ENCODE results near the gene ARHGEF10L. TPM values are rescaled to one million over a fixed set of nuclear protein-coding genes. Genes with fewer than 3 reads are reported as not detected.
A peak's percentile ranks its signal among the peaks of the same experiment; 100 is the strongest.

ARHGEF10L gene
- total RNA-seq, 2 donors from 2014 or later = 26.0 to 39.7 TPM

DNA sequence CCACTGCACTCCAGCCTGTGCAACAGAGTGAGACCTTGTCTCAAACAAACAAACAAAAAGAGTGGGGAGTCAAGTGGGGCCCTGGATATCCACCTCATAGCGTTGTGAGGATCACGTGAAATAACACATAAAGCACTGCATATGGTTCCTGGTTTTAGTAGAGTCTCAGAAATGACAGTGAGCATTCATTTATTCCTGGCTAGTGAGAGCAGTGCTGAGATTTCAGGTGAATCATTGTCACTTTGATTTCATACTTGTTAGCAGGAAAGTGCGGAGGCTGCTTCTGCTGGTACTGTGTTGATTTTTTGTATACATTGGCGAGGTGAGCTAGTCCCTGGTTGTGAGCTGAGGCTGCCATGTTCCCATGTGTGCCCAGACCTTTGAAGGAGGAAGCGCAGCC lies 22.9 kb downstream of the ARHGEF10L start:
- H3K27ac ChIP-seq = peak overlapping the region; percentile 80 to 87
- TF ChIP-seq POLR2A (IDR thresholded peaks at IDR 0.05) (no peak), POLR2AphosphoS5 (IDR thresholded peaks at IDR 0.05) (no peak)
- TF ChIP-seq, protein P1, sequence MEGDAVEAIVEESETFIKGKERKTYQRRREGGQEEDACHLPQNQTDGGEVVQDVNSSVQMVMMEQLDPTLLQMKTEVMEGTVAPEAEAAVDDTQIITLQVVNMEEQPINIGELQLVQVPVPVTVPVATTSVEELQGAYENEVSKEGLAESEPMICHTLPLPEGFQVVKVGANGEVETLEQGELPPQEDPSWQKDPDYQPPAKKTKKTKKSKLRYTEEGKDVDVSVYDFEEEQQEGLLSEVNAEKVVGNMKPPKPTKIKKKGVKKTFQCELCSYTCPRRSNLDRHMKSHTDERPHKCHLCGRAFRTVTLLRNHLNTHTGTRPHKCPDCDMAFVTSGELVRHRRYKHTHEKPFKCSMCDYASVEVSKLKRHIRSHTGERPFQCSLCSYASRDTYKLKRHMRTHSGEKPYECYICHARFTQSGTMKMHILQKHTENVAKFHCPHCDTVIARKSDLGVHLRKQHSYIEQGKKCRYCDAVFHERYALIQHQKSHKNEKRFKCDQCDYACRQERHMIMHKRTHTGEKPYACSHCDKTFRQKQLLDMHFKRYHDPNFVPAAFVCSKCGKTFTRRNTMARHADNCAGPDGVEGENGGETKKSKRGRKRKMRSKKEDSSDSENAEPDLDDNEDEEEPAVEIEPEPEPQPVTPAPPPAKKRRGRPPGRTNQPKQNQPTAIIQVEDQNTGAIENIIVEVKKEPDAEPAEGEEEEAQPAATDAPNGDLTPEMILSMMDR (IDR thresholded peaks at IDR 0.05) = no peak
- no peaks in the 10 kb centered on the region for H3K9me3 ChIP-seq
- no peak for DNase-seq (ENCODE audit: low spot score)
- 94% methylated on average over 5 of the region's 5 CpGs for WGBS
- H3K4me1 ChIP-seq (replicated peaks) = peaks cover 3% of the 10 kb centered on the region
- no peak overlapping the region for H3K4me3 ChIP-seq
- H3K27me3 ChIP-seq (replicated peaks; ENCODE audit: insufficient read depth) = no peaks in the 10 kb centered on the region
- no peaks in the 10 kb centered on the region for H3K36me3 ChIP-seq
- intact Hi-C loops (cut with DNase I) = no loop called here

DNA sequence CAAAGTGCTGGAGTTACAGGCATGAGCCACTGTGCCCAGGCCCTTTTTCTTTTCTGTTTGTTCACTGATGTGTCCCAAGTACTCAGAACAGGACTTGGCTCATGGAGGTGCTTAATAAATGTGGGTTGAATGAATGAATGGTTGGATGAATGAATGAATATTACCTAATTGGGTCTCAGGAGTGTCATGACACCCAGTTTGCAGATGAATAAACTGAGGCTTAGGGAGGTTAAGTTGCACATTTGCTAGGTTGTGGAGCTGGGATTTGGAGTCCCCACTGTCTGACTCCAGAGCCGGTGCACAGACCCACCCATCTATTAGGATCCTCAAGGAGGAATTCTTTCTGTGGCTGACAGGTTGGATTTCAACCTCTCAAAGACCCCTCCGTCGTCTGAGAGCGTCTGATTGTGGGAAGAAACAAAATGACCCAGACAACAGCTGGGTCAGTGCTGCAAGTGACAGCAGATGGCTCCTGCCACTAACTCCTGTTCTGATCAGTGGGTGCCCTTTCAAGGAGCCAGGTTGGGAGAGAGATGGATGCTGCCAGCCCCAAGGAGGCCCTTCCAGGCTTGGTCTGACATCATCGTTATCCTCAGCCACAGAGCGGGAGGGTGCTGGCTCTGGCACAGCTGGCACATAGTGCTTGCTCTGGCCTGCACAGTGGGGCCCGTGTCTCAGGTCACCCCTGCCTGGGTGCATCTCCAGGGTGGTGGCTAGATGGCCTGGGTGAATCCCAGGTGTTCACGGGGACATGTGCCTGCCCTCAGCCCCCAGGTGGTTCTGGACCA lies 24.2 kb downstream of the ARHGEF10L start:
- H3K36me3 ChIP-seq = no peaks in the 10 kb centered on the region
- 67% methylated on average over 8 of the region's 8 CpGs for WGBS
- H3K4me3 ChIP-seq = no peak overlapping the region
- no peak for DNase-seq (ENCODE audit: low spot score)
- no peak for TF ChIP-seq POLR2A (IDR thresholded peaks at IDR 0.05)
- no peak for TF ChIP-seq POLR2AphosphoS5 (IDR thresholded peaks at IDR 0.05)
- TF ChIP-seq, protein P1 (IDR thresholded peaks at IDR 0.05) = no peak
- no peaks in the 10 kb centered on the region for H3K9me3 ChIP-seq
- H3K4me1 ChIP-seq (replicated peaks) = peaks cover 3% of the 10 kb centered on the region
- peak overlapping the region; percentile 80 to 87 for H3K27ac ChIP-seq
- no peaks in the 10 kb centered on the region for H3K27me3 ChIP-seq (replicated peaks; ENCODE audit: insufficient read depth)
- intact Hi-C loops (cut with DNase I) = no loop called here

DNA sequence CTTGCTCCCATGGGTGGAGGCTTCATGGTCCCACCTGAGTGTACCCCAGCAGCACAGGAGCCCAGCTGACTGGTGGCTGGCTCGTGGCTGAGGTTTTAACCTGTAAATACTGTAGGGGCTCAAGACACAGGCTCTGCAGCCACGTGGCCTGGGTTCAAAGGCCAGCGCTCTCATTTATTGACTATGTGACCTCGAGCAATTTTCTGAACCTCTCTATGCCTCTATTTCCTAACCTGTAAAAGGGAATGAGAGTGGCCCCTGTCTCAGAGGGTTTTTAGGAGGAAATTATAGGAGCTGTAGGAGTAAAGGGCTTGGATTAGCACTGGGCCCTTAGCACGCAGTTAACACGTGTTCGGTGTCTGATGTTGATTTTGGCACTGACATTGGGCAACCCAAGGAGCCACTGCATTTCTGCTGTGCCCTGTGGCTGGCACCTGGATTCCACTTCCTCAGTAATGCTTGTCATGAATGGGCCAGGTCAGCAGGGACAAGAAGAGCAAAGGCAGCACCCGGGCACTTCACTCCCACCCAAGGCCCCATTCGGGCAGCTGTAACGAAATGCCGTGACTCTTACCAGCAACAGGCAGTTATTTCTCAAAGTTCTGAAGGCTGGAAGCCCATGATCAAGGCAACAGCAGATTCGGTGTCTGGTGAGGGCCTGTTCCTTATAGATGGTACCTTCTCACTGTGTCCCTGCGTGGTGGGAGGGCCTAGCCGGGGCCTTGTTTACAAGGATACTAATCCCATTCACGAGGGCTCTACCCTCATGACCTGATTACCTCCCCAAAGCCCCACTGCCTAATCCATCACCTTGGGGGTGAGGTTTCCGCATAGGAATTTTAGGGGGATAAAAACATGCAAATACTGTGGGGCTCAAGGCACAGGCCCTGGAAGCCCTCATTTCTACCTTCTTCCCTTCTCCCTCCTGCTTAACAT lies 25.2 kb downstream of the ARHGEF10L start:
- H3K27me3 ChIP-seq (replicated peaks; ENCODE audit: insufficient read depth) = no peaks in the 10 kb centered on the region
- H3K27ac ChIP-seq = peak overlapping the region; percentile 80 to 87
- no peak overlapping the region for H3K4me3 ChIP-seq
- peak; percentile 73 for DNase-seq (ENCODE audit: low spot score)
- WGBS = 49% methylated on average over 16 of the region's 16 CpGs
- intact Hi-C loops (cut with DNase I) = no loop called here
- H3K36me3 ChIP-seq = no peaks in the 10 kb centered on the region
- TF ChIP-seq POLR2AphosphoS5 (IDR thresholded peaks at IDR 0.05) (peak; percentile 71), POLR2A (IDR thresholded peaks at IDR 0.05) (no peak)
- TF ChIP-seq, protein P1 (IDR thresholded peaks at IDR 0.05) = no peak
- no peaks in the 10 kb centered on the region for H3K9me3 ChIP-seq
- peaks cover 8% of the 10 kb centered on the region for H3K4me1 ChIP-seq (replicated peaks)

DNA sequence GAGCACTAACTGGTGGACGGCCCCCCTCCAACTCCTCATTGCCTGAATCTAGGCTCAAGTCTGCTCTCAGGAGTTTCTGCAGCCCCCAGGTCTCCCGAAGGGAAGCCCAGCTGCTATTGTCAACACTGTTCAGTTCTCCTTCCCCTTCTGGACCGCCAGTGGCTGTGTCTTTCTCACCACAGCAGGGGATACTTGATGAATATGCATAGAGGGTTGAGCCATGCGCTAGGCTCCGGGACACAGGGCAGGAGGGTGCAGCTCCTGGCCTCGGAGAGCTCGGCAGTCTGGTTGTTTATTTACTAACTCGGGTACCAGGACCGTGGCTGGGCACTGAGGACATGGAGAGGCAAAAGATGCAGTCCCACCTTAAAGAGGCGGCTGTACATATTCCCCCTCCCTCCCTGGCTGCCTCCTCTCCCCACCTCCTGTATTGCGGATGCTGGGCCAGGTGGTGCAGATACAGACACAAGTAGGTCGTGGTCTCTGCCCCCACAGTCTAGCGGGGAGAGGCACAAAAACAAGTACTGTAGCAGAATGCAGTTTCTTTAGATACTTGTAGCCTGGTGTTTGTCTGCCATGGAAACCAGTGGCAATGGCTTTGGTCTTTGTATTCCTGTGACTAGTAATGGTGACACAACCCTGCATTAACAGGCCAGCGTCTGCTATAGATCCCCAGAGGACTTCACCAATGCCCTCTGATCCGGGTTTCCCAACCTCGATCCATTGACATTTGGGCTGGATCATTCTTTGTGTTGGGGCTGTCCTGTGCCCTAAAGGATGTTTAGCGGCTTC lies 26.2 kb downstream of the ARHGEF10L start:
- no peaks in the 10 kb centered on the region for H3K27me3 ChIP-seq (replicated peaks; ENCODE audit: insufficient read depth)
- H3K9me3 ChIP-seq = no peaks in the 10 kb centered on the region
- H3K36me3 ChIP-seq = no peaks in the 10 kb centered on the region
- no peak for TF ChIP-seq POLR2A (IDR thresholded peaks at IDR 0.05)
- intact Hi-C loops (cut with DNase I) = no loop called here
- H3K4me1 ChIP-seq (replicated peaks) = peaks cover 8% of the 10 kb centered on the region
- peak overlapping the region; percentile 80 to 87 for H3K27ac ChIP-seq
- no peak overlapping the region for H3K4me3 ChIP-seq
- DNase-seq (ENCODE audit: low spot score) = no peak
- 70% methylated on average over 17 of the region's 17 CpGs for WGBS

DNA sequence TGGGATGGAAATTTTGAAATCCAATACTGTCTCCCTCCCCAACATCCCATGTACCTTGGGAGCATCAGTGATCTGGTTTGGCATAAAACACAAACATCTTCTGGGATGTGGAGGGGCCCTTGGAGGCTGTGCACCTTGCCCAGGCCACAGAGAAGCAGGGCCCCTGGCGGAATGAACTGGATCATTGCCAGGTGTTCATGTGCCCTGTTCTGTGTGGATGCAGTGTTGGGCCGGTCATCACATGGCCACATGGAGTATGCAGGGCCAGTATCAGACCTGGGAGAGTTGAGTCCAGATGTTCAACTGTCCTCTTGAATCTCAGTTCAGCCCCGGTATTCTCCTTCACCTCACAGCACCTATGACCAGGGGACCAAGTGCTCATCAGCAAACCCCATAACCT lies 26.9 kb downstream of the ARHGEF10L start:
- intact Hi-C loops (cut with DNase I) = no loop called here
- Histone ChIP-seq H3K27me3 (replicated peaks; ENCODE audit: insufficient read depth) (no peaks in the 10 kb centered on the region), H3K4me1 (replicated peaks) (peaks cover 5% of the 10 kb centered on the region), H3K4me3 (no peak overlapping the region), H3K27ac (peak overlapping the region; percentile 87 to 92), H3K9me3 (no peaks in the 10 kb centered on the region), H3K36me3 (no peaks in the 10 kb centered on the region)
- 88% methylated on average over 3 of the region's 3 CpGs for WGBS
- no peak for TF ChIP-seq POLR2A (IDR thresholded peaks at IDR 0.05)
- TF ChIP-seq, protein P1 (IDR thresholded peaks at IDR 0.05) = no peak
- TF ChIP-seq POLR2AphosphoS5 (IDR thresholded peaks at IDR 0.05) = no peak
- DNase-seq (ENCODE audit: low spot score) = no peak

Measured in prostate gland (tissue), 2 donors.